ENCODE measurements around the gene FRMD3. TPM values are rescaled to one million over a fixed set of nuclear protein-coding genes. Genes with fewer than 3 reads are reported as not detected.

FRMD3 gene
- total RNA-seq, 1 donor from 2014 or later = 1.9 TPM

DNA sequence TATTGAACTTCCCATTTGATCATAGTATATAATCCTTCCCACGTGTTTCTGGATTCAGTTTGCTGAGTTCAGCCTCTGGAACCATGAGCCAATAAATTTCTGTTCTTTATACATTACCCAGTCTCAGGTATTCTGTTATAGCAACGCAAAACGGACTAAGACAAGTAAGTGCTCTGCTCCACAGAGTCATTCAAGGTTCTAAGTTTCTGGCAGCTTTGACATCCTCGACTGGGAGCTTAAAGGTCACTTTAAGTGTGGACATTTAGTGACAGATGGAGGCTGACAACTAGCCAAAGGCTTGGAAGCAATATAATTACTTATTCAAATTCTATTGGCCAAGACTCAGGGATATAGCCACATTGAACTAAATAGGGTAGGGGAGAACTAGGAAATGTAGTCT lies 297.5 kb downstream of the FRMD3 start:
- H2AFZ ChIP-seq (replicated peaks) = no peak overlapping the region
- no peaks in the 10 kb centered on the region for H3K79me2 ChIP-seq (ENCODE audit: low read depth)
- Mint-ChIP-seq H3K36me3 (peaks cover 2% of the 10 kb centered on the region), H3K27me3 (ENCODE audit: insufficient read depth, low read depth) (peaks cover 3% of the 10 kb centered on the region), H3K4me1 (peaks cover 4% of the 10 kb centered on the region), H3K9me3 (peaks cover 2% of the 10 kb centered on the region), H3K4me3 (no peak overlapping the region), H3K27ac (no peak overlapping the region)
- TF ChIP-seq EZH2 (IDR thresholded peaks at IDR 0.05) = no peak
- TF ChIP-seq, protein P1, sequence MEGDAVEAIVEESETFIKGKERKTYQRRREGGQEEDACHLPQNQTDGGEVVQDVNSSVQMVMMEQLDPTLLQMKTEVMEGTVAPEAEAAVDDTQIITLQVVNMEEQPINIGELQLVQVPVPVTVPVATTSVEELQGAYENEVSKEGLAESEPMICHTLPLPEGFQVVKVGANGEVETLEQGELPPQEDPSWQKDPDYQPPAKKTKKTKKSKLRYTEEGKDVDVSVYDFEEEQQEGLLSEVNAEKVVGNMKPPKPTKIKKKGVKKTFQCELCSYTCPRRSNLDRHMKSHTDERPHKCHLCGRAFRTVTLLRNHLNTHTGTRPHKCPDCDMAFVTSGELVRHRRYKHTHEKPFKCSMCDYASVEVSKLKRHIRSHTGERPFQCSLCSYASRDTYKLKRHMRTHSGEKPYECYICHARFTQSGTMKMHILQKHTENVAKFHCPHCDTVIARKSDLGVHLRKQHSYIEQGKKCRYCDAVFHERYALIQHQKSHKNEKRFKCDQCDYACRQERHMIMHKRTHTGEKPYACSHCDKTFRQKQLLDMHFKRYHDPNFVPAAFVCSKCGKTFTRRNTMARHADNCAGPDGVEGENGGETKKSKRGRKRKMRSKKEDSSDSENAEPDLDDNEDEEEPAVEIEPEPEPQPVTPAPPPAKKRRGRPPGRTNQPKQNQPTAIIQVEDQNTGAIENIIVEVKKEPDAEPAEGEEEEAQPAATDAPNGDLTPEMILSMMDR (IDR thresholded peaks at IDR 0.05) = no peak
- TF ChIP-seq EZH2phosphoT487 (IDR thresholded peaks at IDR 0.05) = no peak
- no peaks in the 10 kb centered on the region for H3K27me3 ChIP-seq
- no peak for DNase-seq (ENCODE audit: low spot score)
- H3K4me1 ChIP-seq = peaks cover 4% of the 10 kb centered on the region
- H3F3A ChIP-seq (ENCODE audit: low read depth) = peaks cover 3% of the 10 kb centered on the region
- no peak overlapping the region for H3K4me2 ChIP-seq
- no peak overlapping the region for H3K27ac ChIP-seq
- H3K9ac ChIP-seq = no peak overlapping the region
- H3K36me3 ChIP-seq = no peaks in the 10 kb centered on the region
- no peak overlapping the region for H3K4me3 ChIP-seq
- H4K20me1 ChIP-seq (ENCODE audit: low read depth) = no peaks in the 10 kb centered on the region
- no peaks in the 10 kb centered on the region for H3K9me3 ChIP-seq (ENCODE audit: low read depth)

DNA sequence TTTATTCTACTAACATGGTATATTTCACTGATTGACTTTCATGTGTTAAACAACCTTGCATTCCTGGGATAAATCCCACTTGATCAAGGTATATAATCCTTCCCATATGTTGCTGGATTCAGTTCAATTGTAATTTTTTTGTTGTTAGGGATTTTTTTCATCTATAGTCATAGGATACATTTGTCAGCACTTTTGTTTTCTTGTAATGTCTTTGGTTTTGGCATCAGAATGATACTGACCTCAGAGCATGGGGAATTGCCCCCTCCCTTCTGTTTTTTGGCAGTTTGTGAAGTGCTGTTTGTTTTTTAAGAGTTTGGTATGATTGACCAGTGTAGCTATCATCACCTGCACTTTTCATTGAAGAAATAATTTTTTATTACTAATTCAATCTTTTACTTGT lies 298.5 kb downstream of the FRMD3 start:
- Histone ChIP-seq H2AFZ (replicated peaks) (no peak overlapping the region), H3K9me3 (ENCODE audit: low read depth) (no peaks in the 10 kb centered on the region), H3K27ac (no peak overlapping the region), H3K36me3 (no peaks in the 10 kb centered on the region), H3F3A (ENCODE audit: low read depth) (peaks cover 3% of the 10 kb centered on the region), H3K4me1 (peaks cover 11% of the 10 kb centered on the region), H4K20me1 (ENCODE audit: low read depth) (no peaks in the 10 kb centered on the region), H3K9ac (no peak overlapping the region), H3K27me3 (no peaks in the 10 kb centered on the region), H3K4me3 (no peak overlapping the region), H3K4me2 (no peak overlapping the region), H3K79me2 (ENCODE audit: low read depth) (no peaks in the 10 kb centered on the region)
- H3K9me3 Mint-ChIP-seq = peaks cover 2% of the 10 kb centered on the region
- H3K27ac Mint-ChIP-seq = no peak overlapping the region
- H3K4me3 Mint-ChIP-seq = no peak overlapping the region
- peaks cover 3% of the 10 kb centered on the region for H3K27me3 Mint-ChIP-seq (ENCODE audit: insufficient read depth, low read depth)
- peaks cover 2% of the 10 kb centered on the region for H3K36me3 Mint-ChIP-seq
- no peak for TF ChIP-seq EZH2 (IDR thresholded peaks at IDR 0.05)
- TF ChIP-seq, protein P1 (IDR thresholded peaks at IDR 0.05) = no peak
- no peak for TF ChIP-seq EZH2phosphoT487 (IDR thresholded peaks at IDR 0.05)
- H3K4me1 Mint-ChIP-seq = peaks cover 4% of the 10 kb centered on the region
- DNase-seq (ENCODE audit: low spot score) = no peak

GRCh38 chr9:83238871-83239640 lies 299.1 kb downstream of the FRMD3 start:
- Histone ChIP-seq H3K36me3 (no peaks in the 10 kb centered on the region), H3K4me1 (peaks cover 11% of the 10 kb centered on the region), H3F3A (ENCODE audit: low read depth) (peaks cover 3% of the 10 kb centered on the region), H3K9me3 (ENCODE audit: low read depth) (no peaks in the 10 kb centered on the region), H3K4me3 (no peak overlapping the region), H3K9ac (no peak overlapping the region), H3K27ac (no peak overlapping the region), H3K79me2 (ENCODE audit: low read depth) (no peaks in the 10 kb centered on the region), H3K27me3 (no peaks in the 10 kb centered on the region), H4K20me1 (ENCODE audit: low read depth) (no peaks in the 10 kb centered on the region), H3K4me2 (no peak overlapping the region), H2AFZ (replicated peaks) (no peak overlapping the region)
- Mint-ChIP-seq H3K4me1 (peaks cover 4% of the 10 kb centered on the region), H3K27ac (no peak overlapping the region), H3K27me3 (ENCODE audit: insufficient read depth, low read depth) (peaks cover 3% of the 10 kb centered on the region), H3K4me3 (no peak overlapping the region), H3K9me3 (peaks cover 2% of the 10 kb centered on the region), H3K36me3 (peaks cover 2% of the 10 kb centered on the region)
- DNase-seq (ENCODE audit: low spot score) = no peak
- TF ChIP-seq EZH2phosphoT487 (IDR thresholded peaks at IDR 0.05) (no peak), EZH2 (IDR thresholded peaks at IDR 0.05) (no peak)
- TF ChIP-seq, protein P1 (IDR thresholded peaks at IDR 0.05) = no peak
